Liver (tissue), 9 donors: ENCODE measurements around the gene HES3. TPM values are rescaled to one million over a fixed set of nuclear protein-coding genes. Genes with fewer than 3 reads are reported as not detected.

Experiments used
- DNase-seq: peaks from one replicate; pipeline ENCODE4 v3.0.0-alpha.2; 2017; ENCODE audit warnings: low spot score
- H3K27ac ChIP-seq, 2 donors: one replicate each; pipeline ENCODE4 v1.7.0; 2013; ENCODE audit warnings: inconsistent platforms in 2 of 2, low read length in 2 of 2, control low read depth in 1 of 2, low read depth in 1 of 2, mild to moderate bottlenecking in 1 of 2
- H3K27me3 ChIP-seq, 4 donors: one replicate each; pipeline versions ENCODE4 v1.6.1 to v1.7.0; 2013; ENCODE audit warnings: low read length in 3 of 4, inconsistent platforms in 1 of 4, mild to moderate bottlenecking in 1 of 4, moderate library complexity in 1 of 4; ENCODE audit not compliant: control insufficient read depth in 4 of 4, insufficient read depth in 4 of 4
- H3K36me3 ChIP-seq, 4 donors: one replicate each; pipeline versions ENCODE4 v1.6.1 to v1.7.0; 2013; ENCODE audit warnings: low read length in 3 of 4, mild to moderate bottlenecking in 3 of 4, low read depth in 1 of 4, moderate library complexity in 1 of 4; ENCODE audit not compliant: control insufficient read depth in 4 of 4, insufficient read depth in 3 of 4
- H3K4me1 ChIP-seq, 4 donors: one replicate each; pipeline versions ENCODE4 v1.6.1 to v1.7.0; 2013; ENCODE audit warnings: low read length in 3 of 4, mild to moderate bottlenecking in 3 of 4, moderate library complexity in 1 of 4; ENCODE audit not compliant: control insufficient read depth in 4 of 4, insufficient read depth in 4 of 4
- H3K4me3 ChIP-seq, 3 donors: one replicate each; pipeline versions ENCODE4 v1.6.1 to v1.7.0; 2013; ENCODE audit warnings: low read length in 3 of 3, control low read depth in 1 of 3, low read depth in 1 of 3, mild to moderate bottlenecking in 1 of 3
- H3K9ac ChIP-seq, 2 donors: one replicate each; pipeline ENCODE4 v1.7.0; 2013; ENCODE audit warnings: low read length in 2 of 2, mild to moderate bottlenecking in 2 of 2, moderate library complexity in 2 of 2, control low read depth in 1 of 2, low read depth in 1 of 2
- H3K9me3 ChIP-seq, 4 donors: one replicate each; pipeline versions ENCODE4 v1.6.1 to v1.7.0; 2013; ENCODE audit warnings: low read length in 3 of 4; ENCODE audit not compliant: control insufficient read depth in 4 of 4
- FOXA1 ChIP-seq: IDR thresholded peaks from 2 replicates; pipeline ENCODE4 v1.6.1; 2016; ENCODE audit warnings: antibody characterized with exemption
- FOXA2 ChIP-seq: IDR thresholded peaks from 2 replicates; pipeline ENCODE4 v1.6.1; 2016; ENCODE audit warnings: antibody characterized with exemption
- HNF4A ChIP-seq, 2 donors: conservative IDR thresholded peaks; 2 replicates each; pipeline ENCODE4 v1.6.1; 2016; ENCODE audit warnings: antibody characterized with exemption in 2 of 2, mild to moderate bottlenecking in 2 of 2
- HNF4G ChIP-seq: IDR thresholded peaks from 2 replicates; pipeline ENCODE4 v1.6.1; 2016; ENCODE audit warnings: antibody characterized with exemption
- JUND ChIP-seq, 2 donors: IDR thresholded peaks; 2 replicates each; pipeline ENCODE4 v1.6.1; 2016; ENCODE audit warnings: antibody characterized with exemption in 2 of 2
- NR2F2 ChIP-seq: IDR thresholded peaks from 2 replicates; pipeline ENCODE4 v1.6.1; 2016; ENCODE audit warnings: antibody characterized with exemption
- RAD21 ChIP-seq, 2 donors: IDR thresholded peaks; 2 replicates each; pipeline ENCODE4 v1.6.1; 2016; ENCODE audit warnings: antibody characterized with exemption in 2 of 2, mild to moderate bottlenecking in 2 of 2
- RXRA ChIP-seq, 2 donors: IDR thresholded peaks; 2 replicates each; pipeline ENCODE4 v1.6.1; 2017 to 2018; ENCODE audit warnings: antibody characterized with exemption in 2 of 2, mild to moderate bottlenecking in 1 of 2
- SP1 ChIP-seq: IDR thresholded peaks from 2 replicates; pipeline ENCODE4 v1.6.1; 2018; ENCODE audit warnings: antibody characterized with exemption, mild to moderate bottlenecking
- TAF1 ChIP-seq: conservative IDR thresholded peaks from 2 replicates; pipeline ENCODE4 v1.6.1; 2016; ENCODE audit warnings: antibody characterized with exemption, mild to moderate bottlenecking
- YY1 ChIP-seq: IDR thresholded peaks from 2 replicates; pipeline ENCODE4 v1.6.1; 2016; ENCODE audit warnings: antibody characterized with exemption, mild to moderate bottlenecking
- WGBS: extraction: QIAGEN DNeasy Blood & Tissue Kit; methylation state at CpG from one replicate; pipeline ENCODE4 v1.1.7; 2013; 5-methylcytosine and 5-hydroxymethylcytosine counted together
- polyA plus RNA-seq, 2 donors: library from polyadenylated mRNA; stranded (reverse) in 1 of 2; unstranded in 1 of 2; fragments of 200-250 nt in 1 of 2; fragments of >200 nt in 1 of 2; fragmentation: Nextera tagmentation in 1 of 2; extraction: Ambion mirVana in 1 of 2; gene quantifications; one replicate each; pipeline versions ENCODE4 v1.2.1 to v1.2.3, GENCODE V29; 2013 to 2015
- total RNA-seq, 2 donors: library from RNA; depleted of rRNA; stranded (reverse); fragments of >200 nt; gene quantifications; one replicate each; pipeline ENCODE4 v1.2.3, GENCODE V29; 2014
- TF ChIP-seq, protein P1 (sequence below): IDR thresholded peaks from 2 replicates; pipeline ENCODE4 v1.6.1; 2016; ENCODE audit warnings: antibody characterized with exemption, mild to moderate bottlenecking
- TF ChIP-seq, protein P2 (sequence below): IDR thresholded peaks from 2 replicates; pipeline ENCODE4 v1.6.1; 2016; ENCODE audit warnings: antibody characterized with exemption
- TF ChIP-seq, protein P3 (sequence below): IDR thresholded peaks from 2 replicates; pipeline ENCODE4 v1.6.1; 2016; ENCODE audit warnings: antibody characterized with exemption
- TF ChIP-seq, protein P4 (sequence below): IDR thresholded peaks from 2 replicates; pipeline ENCODE4 v1.6.1; 2016; ENCODE audit warnings: antibody characterized with exemption
- donor health status: healthy.
- donor health status: healthy.
- donor health status: healthy.
- donor health status: healthy.
- donor health status: healthy.

The HES3 gene
- total and polyA plus RNA-seq, 4 donors = not detected

DNA sequence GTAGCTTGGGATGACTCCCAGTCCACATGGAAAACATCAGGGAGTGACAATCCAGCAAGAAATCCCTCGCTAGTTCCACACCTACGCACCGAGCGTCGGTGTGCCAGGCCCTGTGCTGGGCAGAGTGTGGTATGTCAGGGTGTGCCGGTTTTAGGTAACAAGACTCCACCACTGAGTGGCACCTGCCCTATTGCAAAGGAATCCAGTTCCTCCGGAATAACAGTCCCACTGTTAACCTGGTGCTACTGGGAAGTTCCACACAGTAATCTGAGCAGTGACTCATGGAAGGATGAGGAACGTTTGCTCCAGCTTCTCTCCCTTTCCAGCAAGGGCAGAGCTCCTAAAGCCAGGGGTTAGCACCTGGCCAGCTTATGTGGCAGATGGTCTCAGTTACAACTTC is 23.7 kb upstream of the HES3 start:
- no peak for TF ChIP-seq YY1
- no peak for TF ChIP-seq FOXA2
- no peak for TF ChIP-seq NR2F2
- TF ChIP-seq, protein P1, sequence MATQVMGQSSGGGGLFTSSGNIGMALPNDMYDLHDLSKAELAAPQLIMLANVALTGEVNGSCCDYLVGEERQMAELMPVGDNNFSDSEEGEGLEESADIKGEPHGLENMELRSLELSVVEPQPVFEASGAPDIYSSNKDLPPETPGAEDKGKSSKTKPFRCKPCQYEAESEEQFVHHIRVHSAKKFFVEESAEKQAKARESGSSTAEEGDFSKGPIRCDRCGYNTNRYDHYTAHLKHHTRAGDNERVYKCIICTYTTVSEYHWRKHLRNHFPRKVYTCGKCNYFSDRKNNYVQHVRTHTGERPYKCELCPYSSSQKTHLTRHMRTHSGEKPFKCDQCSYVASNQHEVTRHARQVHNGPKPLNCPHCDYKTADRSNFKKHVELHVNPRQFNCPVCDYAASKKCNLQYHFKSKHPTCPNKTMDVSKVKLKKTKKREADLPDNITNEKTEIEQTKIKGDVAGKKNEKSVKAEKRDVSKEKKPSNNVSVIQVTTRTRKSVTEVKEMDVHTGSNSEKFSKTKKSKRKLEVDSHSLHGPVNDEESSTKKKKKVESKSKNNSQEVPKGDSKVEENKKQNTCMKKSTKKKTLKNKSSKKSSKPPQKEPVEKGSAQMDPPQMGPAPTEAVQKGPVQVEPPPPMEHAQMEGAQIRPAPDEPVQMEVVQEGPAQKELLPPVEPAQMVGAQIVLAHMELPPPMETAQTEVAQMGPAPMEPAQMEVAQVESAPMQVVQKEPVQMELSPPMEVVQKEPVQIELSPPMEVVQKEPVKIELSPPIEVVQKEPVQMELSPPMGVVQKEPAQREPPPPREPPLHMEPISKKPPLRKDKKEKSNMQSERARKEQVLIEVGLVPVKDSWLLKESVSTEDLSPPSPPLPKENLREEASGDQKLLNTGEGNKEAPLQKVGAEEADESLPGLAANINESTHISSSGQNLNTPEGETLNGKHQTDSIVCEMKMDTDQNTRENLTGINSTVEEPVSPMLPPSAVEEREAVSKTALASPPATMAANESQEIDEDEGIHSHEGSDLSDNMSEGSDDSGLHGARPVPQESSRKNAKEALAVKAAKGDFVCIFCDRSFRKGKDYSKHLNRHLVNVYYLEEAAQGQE = no peak
- TF ChIP-seq, protein P2, sequence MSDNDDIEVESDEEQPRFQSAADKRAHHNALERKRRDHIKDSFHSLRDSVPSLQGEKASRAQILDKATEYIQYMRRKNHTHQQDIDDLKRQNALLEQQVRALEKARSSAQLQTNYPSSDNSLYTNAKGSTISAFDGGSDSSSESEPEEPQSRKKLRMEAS = no peak
- TF ChIP-seq, protein P3, sequence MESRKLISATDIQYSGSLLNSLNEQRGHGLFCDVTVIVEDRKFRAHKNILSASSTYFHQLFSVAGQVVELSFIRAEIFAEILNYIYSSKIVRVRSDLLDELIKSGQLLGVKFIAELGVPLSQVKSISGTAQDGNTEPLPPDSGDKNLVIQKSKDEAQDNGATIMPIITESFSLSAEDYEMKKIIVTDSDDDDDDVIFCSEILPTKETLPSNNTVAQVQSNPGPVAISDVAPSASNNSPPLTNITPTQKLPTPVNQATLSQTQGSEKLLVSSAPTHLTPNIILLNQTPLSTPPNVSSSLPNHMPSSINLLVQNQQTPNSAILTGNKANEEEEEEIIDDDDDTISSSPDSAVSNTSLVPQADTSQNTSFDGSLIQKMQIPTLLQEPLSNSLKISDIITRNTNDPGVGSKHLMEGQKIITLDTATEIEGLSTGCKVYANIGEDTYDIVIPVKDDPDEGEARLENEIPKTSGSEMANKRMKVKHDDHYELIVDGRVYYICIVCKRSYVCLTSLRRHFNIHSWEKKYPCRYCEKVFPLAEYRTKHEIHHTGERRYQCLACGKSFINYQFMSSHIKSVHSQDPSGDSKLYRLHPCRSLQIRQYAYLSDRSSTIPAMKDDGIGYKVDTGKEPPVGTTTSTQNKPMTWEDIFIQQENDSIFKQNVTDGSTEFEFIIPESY = no peak
- 92% methylated on average over 8 of the region's 8 CpGs for WGBS
- Histone ChIP-seq H3K36me3 (peaks cover 1 to 31% (median 16%) of the 10 kb centered on the region in 4 donors), H3K4me1 (no peaks in the 10 kb centered on the region), H3K27me3 (no peaks in the 10 kb centered on the region), H3K27ac (no peak overlapping the region), H3K4me3 (no peak overlapping the region), H3K9ac (no peak overlapping the region), H3K9me3 (no peaks in the 10 kb centered on the region)
- DNase-seq = no peak

DNA sequence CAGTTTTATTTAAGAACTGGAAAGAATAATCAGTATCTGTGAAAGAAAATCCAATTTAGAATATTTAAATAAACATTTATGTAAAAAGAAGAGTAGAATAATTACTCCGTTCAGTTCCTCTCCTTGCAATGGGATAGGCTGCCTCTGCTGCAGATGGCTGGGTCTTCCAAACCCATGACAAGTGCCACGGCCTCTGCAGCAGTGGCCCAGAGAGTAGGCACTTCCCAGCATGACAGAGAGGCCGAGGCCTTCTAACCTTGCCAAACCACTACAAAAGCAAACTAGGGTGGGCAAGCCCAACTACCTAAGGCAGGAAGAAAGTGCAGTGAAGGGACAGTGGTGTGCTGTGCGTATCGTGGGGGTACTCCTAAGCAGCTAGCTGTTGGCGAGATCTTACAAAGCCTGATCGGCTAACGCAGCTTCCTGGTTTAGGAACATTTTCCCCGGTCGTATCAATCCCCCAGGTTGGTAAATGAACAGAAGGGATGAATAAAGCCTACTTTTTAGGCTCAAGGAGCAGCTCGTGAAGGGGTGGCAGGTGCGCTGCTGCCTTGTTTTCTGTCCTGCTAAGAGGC is 22.7 kb upstream of the HES3 start:
- H3K4me3 ChIP-seq = no peak overlapping the region
- H3K9me3 ChIP-seq = no peaks in the 10 kb centered on the region
- 97% methylated on average over 12 of the region's 12 CpGs for WGBS
- H3K9ac ChIP-seq = no peak overlapping the region
- H3K27ac ChIP-seq = no peak overlapping the region
- TF ChIP-seq TAF1 (no peak), HNF4A (conservative IDR thresholded peaks at IDR 0.05) (no peak), RAD21 (IDR thresholded peaks at IDR 0.05) (no peak), RXRA (IDR thresholded peaks at IDR 0.05) (no peak), FOXA1 (no peak), JUND (IDR thresholded peaks at IDR 0.05) (no peak), YY1 (no peak), HNF4G (no peak), SP1 (no peak)
- TF ChIP-seq, protein P3 = no peak
- TF ChIP-seq, protein P1 = no peak
- TF ChIP-seq, protein P4, sequence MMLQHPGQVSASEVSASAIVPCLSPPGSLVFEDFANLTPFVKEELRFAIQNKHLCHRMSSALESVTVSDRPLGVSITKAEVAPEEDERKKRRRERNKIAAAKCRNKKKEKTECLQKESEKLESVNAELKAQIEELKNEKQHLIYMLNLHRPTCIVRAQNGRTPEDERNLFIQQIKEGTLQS = no peak
- no peak for DNase-seq
- peaks cover 6 to 35% (median 22%) of the 10 kb centered on the region in 4 donors for H3K36me3 ChIP-seq
- no peaks in the 10 kb centered on the region for H3K27me3 ChIP-seq
- H3K4me1 ChIP-seq = no peaks in the 10 kb centered on the region
